MM.1S (cell line): ENCODE results near the gene FBXO34.

Experiments
- CTCF ChIP-seq: fragments of 300-600 bp; sonication (generic); IDR thresholded peaks from 2 replicates; pipeline ENCODE4 v1.5.1; 2016; ENCODE audit warnings: antibody characterized with exemption, low read length, mixed read lengths
- EZH2 ChIP-seq: fragments of 300-600 bp; sonication (generic); optimal IDR thresholded peaks from 2 replicates; pipeline ENCODE3; 2017; ENCODE audit warnings: low read depth, mild to moderate bottlenecking, antibody characterized with exemption, low read length, mixed read lengths
- EZH2phosphoT487 ChIP-seq: fragments of 300-600 bp; sonication (generic); IDR thresholded peaks from 2 replicates; pipeline ENCODE4 v1.6.1; 2018; ENCODE audit warnings: antibody characterized with exemption, low read length

DNA sequence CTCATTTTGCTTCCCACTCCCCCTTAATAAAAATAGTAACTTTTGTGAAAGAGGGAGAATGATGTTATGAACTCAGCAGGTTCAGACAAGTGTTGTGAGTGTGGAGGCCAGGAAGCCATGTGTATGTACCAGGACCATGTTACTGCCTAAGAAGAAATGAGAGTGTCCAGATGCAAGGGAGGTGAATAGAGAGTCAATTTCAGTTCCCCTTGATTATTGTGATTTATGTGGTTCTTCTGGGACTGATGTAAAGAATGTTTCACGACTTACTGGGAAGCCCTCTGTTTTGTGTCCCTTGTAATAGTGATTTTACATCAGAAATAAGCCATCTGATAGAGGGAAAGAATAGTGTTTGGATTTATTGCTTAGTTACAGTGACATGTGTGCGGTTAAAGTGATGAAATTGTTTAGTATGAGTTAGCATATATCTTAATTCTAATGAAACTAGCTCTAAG, 32.5 kb downstream of the FBXO34 start:
- no peak for TF ChIP-seq CTCF
- no peak for TF ChIP-seq EZH2
- TF ChIP-seq EZH2phosphoT487, result no peak
